ENCODE measurements around the gene TUNAR. TPM values are rescaled to one million over a fixed set of nuclear protein-coding genes. Genes with fewer than 3 reads are reported as not detected.

The TUNAR gene
- total RNA-seq, 2 donors from 2014 or later = 0.07 to 0.11 TPM

DNA sequence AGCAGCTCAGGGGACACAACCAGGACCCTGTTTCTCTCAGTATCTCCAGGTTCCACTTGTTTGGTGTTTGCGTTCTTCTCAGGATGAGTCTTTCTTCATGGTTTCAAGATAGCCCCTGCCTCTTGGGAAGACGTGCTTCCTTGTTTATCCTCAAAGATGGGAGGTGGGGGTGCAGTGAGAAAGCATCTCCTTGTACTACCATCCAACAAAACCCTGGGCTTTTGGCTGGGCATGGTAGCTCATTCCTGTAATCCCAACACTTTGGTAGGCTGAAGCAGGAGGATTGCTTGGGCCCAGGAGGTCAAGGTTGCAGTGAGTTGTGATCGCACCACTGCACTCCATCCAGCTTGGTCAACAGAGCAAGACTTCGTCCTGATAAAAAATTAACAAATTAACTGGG, 21.0 kb upstream of the TUNAR start:
- intact Hi-C loops (cut with DNase I) = no loop called here
- Histone ChIP-seq H3K4me3 (no peak overlapping the region), H3K27me3 (no peaks in the 10 kb centered on the region), H3K4me1 (no peaks in the 10 kb centered on the region), H3K27ac (no peak overlapping the region), H3K9ac (ENCODE audit: low read depth in 2 of 2, low read length in 2 of 2) (no peak overlapping the region), H3K9me3 (no peaks in the 10 kb centered on the region), H3K36me3 (no peaks in the 10 kb centered on the region)
- TF ChIP-seq, protein P1, sequence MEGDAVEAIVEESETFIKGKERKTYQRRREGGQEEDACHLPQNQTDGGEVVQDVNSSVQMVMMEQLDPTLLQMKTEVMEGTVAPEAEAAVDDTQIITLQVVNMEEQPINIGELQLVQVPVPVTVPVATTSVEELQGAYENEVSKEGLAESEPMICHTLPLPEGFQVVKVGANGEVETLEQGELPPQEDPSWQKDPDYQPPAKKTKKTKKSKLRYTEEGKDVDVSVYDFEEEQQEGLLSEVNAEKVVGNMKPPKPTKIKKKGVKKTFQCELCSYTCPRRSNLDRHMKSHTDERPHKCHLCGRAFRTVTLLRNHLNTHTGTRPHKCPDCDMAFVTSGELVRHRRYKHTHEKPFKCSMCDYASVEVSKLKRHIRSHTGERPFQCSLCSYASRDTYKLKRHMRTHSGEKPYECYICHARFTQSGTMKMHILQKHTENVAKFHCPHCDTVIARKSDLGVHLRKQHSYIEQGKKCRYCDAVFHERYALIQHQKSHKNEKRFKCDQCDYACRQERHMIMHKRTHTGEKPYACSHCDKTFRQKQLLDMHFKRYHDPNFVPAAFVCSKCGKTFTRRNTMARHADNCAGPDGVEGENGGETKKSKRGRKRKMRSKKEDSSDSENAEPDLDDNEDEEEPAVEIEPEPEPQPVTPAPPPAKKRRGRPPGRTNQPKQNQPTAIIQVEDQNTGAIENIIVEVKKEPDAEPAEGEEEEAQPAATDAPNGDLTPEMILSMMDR (IDR thresholded peaks at IDR 0.05) = no peak
- no peak for DNase-seq

DNA sequence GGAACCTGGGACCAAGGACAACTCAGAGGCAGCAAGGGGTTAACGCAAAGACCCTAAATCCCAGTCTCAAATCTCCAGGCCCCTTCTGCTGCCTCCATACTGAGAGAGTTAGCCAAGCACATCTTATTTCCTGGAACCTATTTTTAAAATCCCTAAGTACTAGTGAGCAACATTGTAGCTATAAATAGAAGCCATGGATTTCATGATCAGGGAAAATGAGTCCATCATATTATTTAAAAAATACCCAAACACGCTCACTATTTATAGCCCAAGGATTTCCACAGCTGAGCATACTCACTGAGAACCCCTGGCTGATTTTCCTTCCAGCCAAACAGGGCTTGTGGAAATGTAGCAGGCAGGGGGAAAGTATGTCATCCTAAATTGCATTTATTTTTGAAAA, 19.4 kb upstream of the TUNAR start:
- Histone ChIP-seq H3K36me3 (no peaks in the 10 kb centered on the region), H3K4me3 (no peak overlapping the region), H3K27me3 (no peaks in the 10 kb centered on the region), H3K4me1 (no peaks in the 10 kb centered on the region), H3K9me3 (no peaks in the 10 kb centered on the region), H3K27ac (no peak overlapping the region), H3K9ac (ENCODE audit: low read depth in 2 of 2, low read length in 2 of 2) (no peak overlapping the region)
- intact Hi-C loops (cut with DNase I) = no loop called here
- DNase-seq = no peak
- TF ChIP-seq, protein P1 (IDR thresholded peaks at IDR 0.05) = no peak

DNA sequence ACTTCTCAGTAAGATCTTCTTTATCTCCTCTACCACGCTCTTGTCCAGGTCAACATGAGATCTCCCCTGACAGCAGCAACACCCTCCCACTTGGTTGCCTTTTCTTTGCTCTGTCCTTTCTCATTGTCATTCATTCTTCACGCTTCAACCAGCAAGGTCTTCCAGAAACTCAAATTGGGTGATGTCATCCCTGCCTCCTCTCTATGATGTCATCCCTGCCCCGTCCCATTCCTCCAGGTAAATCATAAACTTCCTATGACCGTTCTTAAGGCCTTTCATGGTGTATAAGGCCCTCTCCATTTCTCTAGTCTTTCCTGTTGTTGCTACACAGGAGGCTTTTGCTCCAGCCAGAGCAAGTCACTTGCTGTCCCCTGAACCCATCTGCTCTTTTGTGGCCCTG, 17.7 kb upstream of the TUNAR start:
- Histone ChIP-seq H3K9me3 (no peaks in the 10 kb centered on the region), H3K36me3 (no peaks in the 10 kb centered on the region), H3K27ac (no peak overlapping the region), H3K4me3 (no peak overlapping the region), H3K9ac (ENCODE audit: low read depth in 2 of 2, low read length in 2 of 2) (no peak overlapping the region), H3K27me3 (no peaks in the 10 kb centered on the region), H3K4me1 (no peaks in the 10 kb centered on the region)
- TF ChIP-seq, protein P1 (IDR thresholded peaks at IDR 0.05) = no peak
- intact Hi-C loops (cut with DNase I) = no loop called here
- no peak for DNase-seq

DNA sequence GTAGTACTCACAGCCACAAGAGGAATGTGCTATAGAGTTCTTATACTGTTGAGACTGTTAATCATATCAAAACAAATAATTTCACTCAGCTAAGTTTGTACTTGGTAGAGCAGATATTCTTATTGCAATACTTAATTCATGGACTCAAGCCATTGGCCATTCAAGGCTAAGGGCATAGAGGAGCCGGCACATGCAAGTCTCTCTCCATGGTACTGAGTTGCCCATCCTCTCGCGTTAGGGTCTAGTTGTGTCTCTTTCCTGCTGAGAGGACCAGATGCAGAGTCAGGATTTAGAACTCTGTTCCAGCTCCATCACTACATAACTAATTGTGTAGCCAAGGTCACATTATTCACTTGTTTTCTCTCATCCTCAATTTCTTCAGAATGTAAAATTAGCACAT, 14.4 kb upstream of the TUNAR start:
- Histone ChIP-seq H3K4me1 (no peaks in the 10 kb centered on the region), H3K9me3 (no peaks in the 10 kb centered on the region), H3K27me3 (no peaks in the 10 kb centered on the region), H3K9ac (ENCODE audit: low read depth in 2 of 2, low read length in 2 of 2) (no peak overlapping the region), H3K36me3 (no peaks in the 10 kb centered on the region), H3K27ac (no peak overlapping the region), H3K4me3 (no peak overlapping the region)
- intact Hi-C loops (cut with DNase I) = no loop called here
- DNase-seq = no peak
- TF ChIP-seq, protein P1 (IDR thresholded peaks at IDR 0.05) = no peak

DNA sequence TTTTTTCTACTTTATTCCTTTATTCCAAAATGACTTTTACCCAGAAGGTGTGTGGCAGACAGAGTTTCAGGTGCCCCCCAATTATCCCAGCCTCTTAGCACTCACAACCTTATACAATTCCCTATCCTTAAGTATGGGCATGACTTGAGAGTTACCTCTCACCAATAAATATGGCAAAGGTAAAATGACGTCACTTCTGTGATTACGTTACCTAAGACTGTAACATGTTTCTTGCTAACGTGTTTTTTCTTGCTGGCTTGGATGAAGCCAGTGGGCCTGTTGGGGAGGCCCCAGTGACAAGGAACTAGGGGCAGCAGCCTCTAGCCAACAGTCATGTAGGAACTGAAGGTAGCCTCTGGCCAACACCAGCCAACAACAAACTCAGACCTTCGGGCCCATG, 13.3 kb upstream of the TUNAR start:
- Histone ChIP-seq H3K9ac (ENCODE audit: low read depth in 2 of 2, low read length in 2 of 2) (no peak overlapping the region), H3K36me3 (no peaks in the 10 kb centered on the region), H3K27ac (no peak overlapping the region), H3K27me3 (no peaks in the 10 kb centered on the region), H3K4me1 (no peaks in the 10 kb centered on the region), H3K9me3 (no peaks in the 10 kb centered on the region), H3K4me3 (no peak overlapping the region)
- TF ChIP-seq, protein P1 (IDR thresholded peaks at IDR 0.05) = no peak
- no peak for DNase-seq
- intact Hi-C loops (cut with DNase I) = no loop called here

DNA sequence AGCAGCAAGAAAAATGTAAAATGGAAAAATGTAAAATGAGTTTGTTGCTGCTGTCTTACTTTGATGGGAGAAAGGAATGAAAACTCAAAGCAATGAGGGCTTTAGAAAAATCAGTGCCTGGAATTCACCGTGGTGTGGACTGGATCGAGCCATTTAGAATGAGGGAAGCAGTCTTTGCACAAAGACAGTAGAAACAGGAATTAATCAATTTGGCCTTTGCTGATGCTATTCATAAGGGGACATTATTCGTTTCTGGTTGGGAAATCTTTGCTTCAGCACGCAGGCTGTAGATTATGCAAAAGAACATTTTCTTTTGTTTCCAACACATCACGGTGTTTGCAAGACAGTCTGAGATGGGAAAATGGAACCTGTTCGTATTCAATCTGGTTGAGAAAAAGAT, 6.9 kb upstream of the TUNAR start:
- Histone ChIP-seq H3K4me3 (no peak overlapping the region), H3K36me3 (no peaks in the 10 kb centered on the region), H3K9ac (ENCODE audit: low read depth in 2 of 2, low read length in 2 of 2) (no peak overlapping the region), H3K9me3 (no peaks in the 10 kb centered on the region), H3K27me3 (no peaks in the 10 kb centered on the region), H3K27ac (no peak overlapping the region), H3K4me1 (no peaks in the 10 kb centered on the region)
- intact Hi-C loops (cut with DNase I) = no loop called here
- TF ChIP-seq, protein P1 (IDR thresholded peaks at IDR 0.05) = no peak
- no peak for DNase-seq

All from colonic mucosa (tissue), 4 donors.